B cell (primary cell): ENCODE data around the gene MFF.

Experiments used
- EZH2 ChIP-seq: IDR thresholded peaks from 2 replicates; pipeline ENCODE4 v1.6.1; 2012; ENCODE audit warnings: borderline replicate concordance, low read depth, mild to moderate bottlenecking, moderate library complexity, low read length; ENCODE audit not compliant: insufficient read depth, poor library complexity, severe bottlenecking
- TF ChIP-seq, protein P1 (sequence below): fragments of 200-600 bp; IDR thresholded peaks from one replicate; pipeline ENCODE4 v1.8.0; 2022; ENCODE audit warnings: antibody characterized with exemption, mild to moderate bottlenecking

GRCh38 chr2:227295806-227296205 is 29.2 kb upstream of the MFF start:
- TF ChIP-seq, protein P1, sequence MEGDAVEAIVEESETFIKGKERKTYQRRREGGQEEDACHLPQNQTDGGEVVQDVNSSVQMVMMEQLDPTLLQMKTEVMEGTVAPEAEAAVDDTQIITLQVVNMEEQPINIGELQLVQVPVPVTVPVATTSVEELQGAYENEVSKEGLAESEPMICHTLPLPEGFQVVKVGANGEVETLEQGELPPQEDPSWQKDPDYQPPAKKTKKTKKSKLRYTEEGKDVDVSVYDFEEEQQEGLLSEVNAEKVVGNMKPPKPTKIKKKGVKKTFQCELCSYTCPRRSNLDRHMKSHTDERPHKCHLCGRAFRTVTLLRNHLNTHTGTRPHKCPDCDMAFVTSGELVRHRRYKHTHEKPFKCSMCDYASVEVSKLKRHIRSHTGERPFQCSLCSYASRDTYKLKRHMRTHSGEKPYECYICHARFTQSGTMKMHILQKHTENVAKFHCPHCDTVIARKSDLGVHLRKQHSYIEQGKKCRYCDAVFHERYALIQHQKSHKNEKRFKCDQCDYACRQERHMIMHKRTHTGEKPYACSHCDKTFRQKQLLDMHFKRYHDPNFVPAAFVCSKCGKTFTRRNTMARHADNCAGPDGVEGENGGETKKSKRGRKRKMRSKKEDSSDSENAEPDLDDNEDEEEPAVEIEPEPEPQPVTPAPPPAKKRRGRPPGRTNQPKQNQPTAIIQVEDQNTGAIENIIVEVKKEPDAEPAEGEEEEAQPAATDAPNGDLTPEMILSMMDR: no peak
- no peak for TF ChIP-seq EZH2
